HepG2 (cell line): ENCODE data around the gene GLI3. TPM values are rescaled to one million over a fixed set of nuclear protein-coding genes. Genes with fewer than 3 reads are reported as not detected.

ENCODE experiments used
- ATAC-seq: fragments of 200-7000 bp; cut with Tn5 transposase; 3 replicates; pipeline ENCODE4 v1.9.1; 2020; ENCODE audit warnings: mild to moderate bottlenecking, moderate library complexity
- BruUV-seq: library from RNA; stranded (reverse); fragments of 400-500 nt; replicated peaks from 2 replicates; lab custom pipeline; 2021; lab: Mats Ljungman, UMichigan
- CTCF ChIA-PET: fragments of 300-600 bp; formaldehyde crosslinking; extraction: SDS; loops from one replicate; lab custom pipeline; 2021; ENCODE audit warnings: low total read pairs, inconsistent platforms, low intra/inter-chr PET ratio; lab: Yijun Ruan, JAX
- POLR2A ChIA-PET: fragments of 350-600 bp; sonication (Branson Sonifier 250); formaldehyde crosslinking; loops from one replicate; lab custom pipeline; 2020; ENCODE audit warnings: antibody characterized with exemption, inconsistent platforms; lab: Yijun Ruan, JAX
- DNase-seq: peaks from one replicate; pipeline ENCODE4 v3.0.0-alpha.2; 2015; ENCODE audit warnings: low spot score
- FAIRE-seq: peaks from 3 replicates; lab custom pipeline; 2011; peaks lifted over from hg19 to GRCh38; lab: Jason Lieb, UNC
- H2AFZ ChIP-seq: one replicate; pipeline ENCODE4 v1.6.1; 2011; ENCODE audit warnings: low read length, inconsistent platforms
- H3K27ac ChIP-seq: fragments of 300-600 bp; 3 replicates; pipeline ENCODE4 v1.8.0; 2011; ENCODE audit warnings: mixed run types, mild to moderate bottlenecking, mixed read lengths, low read length, inconsistent platforms; ENCODE audit not compliant: insufficient read depth; ENCODE audit errors: extremely low read length
- H3K27me3 ChIP-seq, 2 experiments: fragments of 200-600 bp in 1 of 2; 2 replicates in 1 of 2; 3 replicates in 1 of 2; pipeline versions ENCODE4 v1.6.0 to v1.8.0; 2011; ENCODE audit warnings: low read length in 2 of 2, mild to moderate bottlenecking in 2 of 2, moderate library complexity in 2 of 2, inconsistent platforms in 1 of 2; ENCODE audit not compliant: insufficient read depth in 2 of 2, control insufficient read depth in 1 of 2
- H3K36me3 ChIP-seq, 2 experiments: fragments of 200-600 bp in 1 of 2; replicated peaks in 1 of 2; 2 replicates in 1 of 2; 3 replicates in 1 of 2; pipeline versions ENCODE4 v1.5.1 to v1.8.0; 2011; ENCODE audit warnings: low read length in 2 of 2, inconsistent platforms in 1 of 2; ENCODE audit not compliant: insufficient read depth in 2 of 2, control insufficient read depth in 1 of 2
- H3K4me1 ChIP-seq: 2 replicates; pipeline ENCODE4 v1.5.1; 2012; ENCODE audit warnings: low read length, inconsistent platforms; ENCODE audit not compliant: insufficient read depth
- H3K4me2 ChIP-seq: 2 replicates; pipeline ENCODE4 v1.6.0; 2011; ENCODE audit warnings: low read depth, low read length, inconsistent platforms
- H3K4me3 ChIP-seq, 3 experiments: fragments of 200-600 bp in 1 of 3; sonication (generic), shearing (Covaris generic) in 1 of 3; replicated peaks in 1 of 3; 2 replicates each; pipeline ENCODE4 v1.5.1; 2011 to 2016; ENCODE audit warnings: low read length in 3 of 3, inconsistent platforms in 2 of 3, low read depth in 2 of 3, mild to moderate bottlenecking in 2 of 3, control low read depth in 1 of 3, mixed read lengths in 1 of 3; ENCODE audit not compliant: insufficient read depth in 1 of 3
- H3K79me2 ChIP-seq: one replicate; pipeline ENCODE4 v1.6.1; 2011; ENCODE audit warnings: low read length, inconsistent platforms; ENCODE audit not compliant: insufficient read depth
- H3K9ac ChIP-seq: 2 replicates; pipeline ENCODE4 v1.6.0; 2011; ENCODE audit warnings: mild to moderate bottlenecking, low read depth, low read length, inconsistent platforms; ENCODE audit not compliant: insufficient read depth
- H3K9me3 ChIP-seq: 2 replicates; pipeline ENCODE4 v1.5.1; 2012; ENCODE audit warnings: mild to moderate bottlenecking, low read length
- H4K20me1 ChIP-seq: 2 replicates; pipeline ENCODE4 v1.6.0; 2011; ENCODE audit warnings: inconsistent platforms, mild to moderate bottlenecking, low read length, moderate library complexity; ENCODE audit not compliant: insufficient read depth
- EZH2 ChIP-seq: conservative IDR thresholded peaks from 2 replicates; pipeline ENCODE4 v1.6.1; 2012; ENCODE audit warnings: mild to moderate bottlenecking, low read depth, low read length, moderate library complexity
- FOSL1 ChIP-seq: sonication (generic); formaldehyde crosslinking; IDR thresholded peaks from 2 replicates; pipeline ENCODE4 v1.9.0; 2021; ENCODE audit warnings: missing genetic modification reagents, borderline replicate concordance
- KAT2B ChIP-seq: fragments of 150-350 bp; IDR thresholded peaks from 2 replicates; pipeline ENCODE4 v1.6.1; 2014; ENCODE audit warnings: low read depth, low read length, borderline replicate concordance
- KDM5B ChIP-seq: sonication (generic); formaldehyde crosslinking; IDR thresholded peaks from 2 replicates; pipeline ENCODE4 v1.4.0; 2020; ENCODE audit warnings: missing genetic modification reagents, mild to moderate bottlenecking, borderline replicate concordance
- NKX3-1 ChIP-seq: sonication (generic); formaldehyde crosslinking; IDR thresholded peaks from 2 replicates; pipeline ENCODE4 v1.5.0; 2020; ENCODE audit warnings: missing genetic modification reagents
- POGZ ChIP-seq: sonication (generic); formaldehyde crosslinking; IDR thresholded peaks from 2 replicates; pipeline ENCODE4 v1.4.0; 2020; ENCODE audit warnings: mild to moderate bottlenecking, missing genetic modification reagents
- SMARCC2 ChIP-seq: fragments of 450-650 bp; IDR thresholded peaks from 2 replicates; pipeline ENCODE4 v1.6.1; 2017; ENCODE audit warnings: antibody characterized with exemption, mild to moderate bottlenecking
- SUZ12 ChIP-seq: fragments of 150-350 bp; IDR thresholded peaks from 2 replicates; pipeline ENCODE4 v1.6.1; 2014; ENCODE audit warnings: low read depth, low read length
- ZNF839 ChIP-seq: sonication (generic); formaldehyde crosslinking; IDR thresholded peaks from 2 replicates; pipeline ENCODE4 v1.4.0; 2020; ENCODE audit warnings: missing genetic modification reagents, mild to moderate bottlenecking, borderline replicate concordance
- ZSCAN5A ChIP-seq: sonication (generic); formaldehyde crosslinking; IDR thresholded peaks from 2 replicates; pipeline ENCODE4 v1.8.0; 2022; ENCODE audit warnings: mild to moderate bottlenecking, missing genetic modification reagents, borderline replicate concordance
- WGBS: methylation state at CpG from one replicate; pipeline ENCODE4 v1.1.6; 2017; ENCODE audit warnings: low lambda C conversion rate; 5-methylcytosine and 5-hydroxymethylcytosine counted together
- in situ Hi-C: cut with HindIII; loops from 2 replicates; pipeline ENCODE4 v1.10.0; 2017; ENCODE audit warnings: low pct_unique_long_range_greater_than_20kb; ENCODE audit not compliant: extremely low pct_ligation_motif_present
- intact Hi-C: fragments of 100-400 bp; cut with micrococcal nuclease; formaldehyde crosslinking; loops from one replicate; pipeline ENCODE4 v1.10.0; 2022; ENCODE audit not compliant: unreplicated experiment
- polyA plus RNA-seq, 8 experiments: library from polyadenylated mRNA; depleted of rRNA in 3 of 8; stranded (reverse) in 7 of 8; unstranded in 1 of 8; fragments of >200 nt; fragmentation: Illumina TruSeq in 4 of 8; extraction: Trizol in 4 of 8; gene quantifications; 2 replicates each; pipeline versions ENCODE4 v1.2.1 to v1.2.3, GENCODE V29; 2011 to 2016; ENCODE audit warnings: low read depth in 4 of 8, missing spikeins in 1 of 8, mixed read lengths in 1 of 8; ENCODE audit not compliant: insufficient read depth in 1 of 8
- total RNA-seq, 5 experiments: library from RNA; depleted of rRNA; stranded (reverse); fragments of >200 nt; fragmentation: Illumina TruSeq; extraction: Trizol; gene quantifications; 2 replicates each; pipeline ENCODE4 v1.2.3, GENCODE V29; 2016; ENCODE audit warnings: low read depth in 1 of 5

Gene GLI3
- total and polyA plus RNA-seq, 2 of the 13 experiments (the other 11 are each of a cell fraction or from before 2014, with no cell fraction given), result not detected

GRCh38 chr7:41933427-41933826 lies 303.6 kb downstream of the GLI3 start:
- no peaks in the 10 kb centered on the region for H3K79me2 ChIP-seq
- TF ChIP-seq POGZ (CRISPR knock-in tag) (no peak), ZSCAN5A (CRISPR knock-in tag) (no peak), KDM5B (no peak), EZH2 (no peak), SUZ12 (no peak), NKX3-1 (CRISPR knock-in tag) (no peak), SMARCC2 (no peak)
- no peaks in the 10 kb centered on the region for H4K20me1 ChIP-seq
- no peaks in the 10 kb centered on the region for H3K27me3 ChIP-seq
- H3K9ac ChIP-seq, result no peak overlapping the region
- no TSS peak for BruUV-seq
- intact Hi-C loops (no loop called here), in situ Hi-C loops (no loop called here)
- no peaks in the 10 kb centered on the region for H3K4me1 ChIP-seq
- no peak overlapping the region for H3K27ac ChIP-seq
- no peak overlapping the region for H3K4me3 ChIP-seq
- FAIRE-seq (no peak), ATAC-seq (no peak), DNase-seq (no peak)
- CTCF ChIA-PET, result no interaction called here
- no peaks in the 10 kb centered on the region for H3K9me3 ChIP-seq
- no peak overlapping the region for H2AFZ ChIP-seq
- WGBS, result 75% methylated on average over 4 of the region's 4 CpGs
- H3K36me3 ChIP-seq, result no peaks in the 10 kb centered on the region
- no peak overlapping the region for H3K4me2 ChIP-seq
- POLR2A ChIA-PET, result no interaction called here

DNA sequence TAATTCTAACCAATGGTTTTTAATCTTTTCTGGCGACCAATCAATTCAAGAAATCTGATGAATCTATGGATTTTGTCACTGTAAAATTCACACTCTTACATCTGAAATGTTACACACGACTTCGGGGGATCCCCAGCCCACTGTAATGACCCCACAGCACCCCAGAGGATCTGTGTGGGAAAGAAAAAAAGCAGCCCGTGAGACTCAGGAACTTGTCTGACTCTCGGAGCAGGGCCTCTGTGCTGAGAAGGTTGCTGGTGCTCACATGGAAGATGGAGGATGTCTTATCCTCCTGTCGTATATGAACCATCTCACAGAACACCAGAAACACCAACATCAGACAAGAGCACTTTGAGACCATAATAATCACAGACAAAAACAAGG lies 305.8 kb downstream of the GLI3 start:
- ChIA-PET POLR2A (no interaction called here), CTCF (no interaction called here)
- Histone ChIP-seq H3K79me2 (no peaks in the 10 kb centered on the region), H3K36me3 (no peaks in the 10 kb centered on the region), H3K4me2 (no peak overlapping the region), H2AFZ (no peak overlapping the region), H3K4me1 (no peaks in the 10 kb centered on the region), H3K4me3 (no peak overlapping the region), H4K20me1 (no peaks in the 10 kb centered on the region), H3K9ac (no peak overlapping the region), H3K9me3 (no peaks in the 10 kb centered on the region), H3K27ac (no peak overlapping the region), H3K27me3 (no peaks in the 10 kb centered on the region)
- TF ChIP-seq ZNF839 (CRISPR knock-in tag) (no peak), FOSL1 (CRISPR knock-in tag) (no peak), KAT2B (no peak)
- DNase-seq, result no peak
- intact Hi-C loops, result no loop called here
- no peak for ATAC-seq
- no TSS peak for BruUV-seq
- 4% methylated on average over 6 of the region's 6 CpGs for WGBS
- no peak for FAIRE-seq
- in situ Hi-C loops, result no loop called here
